ENCODE data around the gene CCDC13. TPM values are rescaled to one million over a fixed set of nuclear protein-coding genes. Genes with fewer than 3 reads are reported as not detected.

The CCDC13 gene
- total and polyA plus RNA-seq, 4 donors, result 0.42 to 2.3 (median 1.0) TPM

- TF ChIP-seq REST (IDR thresholded peaks at IDR 0.05) (no peak), GABPA (IDR thresholded peaks at IDR 0.05 in 1 of 2, conservative IDR thresholded peaks at IDR 0.05 in 1 of 2) (no peak), ZBTB33 (IDR thresholded peaks at IDR 0.05) (no peak), FOXA2 (IDR thresholded peaks at IDR 0.05) (no peak)
Measured at GRCh38 chr3:42723219-42723618, 49.8 kb downstream of the CCDC13 start (continued).

Small RNA genes within 50 kb of the gene (small RNA-seq; reads per million reads assigned to genes)
- gene CCDC13, result not detected

Other genes starting within 250 kb of the CCDC13 start
- 10 to 100 TPM; 19.2 to 48.5 TPM for gene SEC22C, start 191.3 kb downstream of the CCDC13 start, total RNA-seq
- 10 to 100 TPM; 14.5 to 16.3 TPM for gene SEC22C, start 191.3 kb downstream of the CCDC13 start, polyA plus RNA-seq
- gene SS18L2, start 182.4 kb downstream of the CCDC13 start, total RNA-seq, result 10 to 100 TPM; 10.0 to 19.5 TPM
- 10 to 100 TPM; 17.9 to 41.5 TPM for gene SS18L2, start 182.4 kb downstream of the CCDC13 start, polyA plus RNA-seq
- gene NKTR, start 172.6 kb downstream of the CCDC13 start, total RNA-seq, result 10 to 100 TPM; 28.5 to 75.5 TPM
- 10 to 100 TPM in 1 of 2 donors, 1 to 10 TPM in 1; 5.8 to 27.7 TPM for gene NKTR, start 172.6 kb downstream of the CCDC13 start, polyA plus RNA-seq
- gene ZBTB47, start 119.6 kb downstream of the CCDC13 start, total RNA-seq, result 1 to 10 TPM; 2.9 to 7.4 TPM
- gene ZBTB47, start 119.6 kb downstream of the CCDC13 start, polyA plus RNA-seq, result 1 to 10 TPM in 1 of 2 donors, under 1 TPM in 1; 0.42 to 5.5 TPM
- gene KLHL40, start 87.7 kb downstream of the CCDC13 start, total RNA-seq, result not detected
- not detected for gene KLHL40, start 87.7 kb downstream of the CCDC13 start, polyA plus RNA-seq
- gene HHATL, start 70.5 kb downstream of the CCDC13 start, total RNA-seq, result under 1 TPM in 1 of 2 donors, not detected in 1; 0.17 TPM
- not detected for gene HHATL, start 70.5 kb downstream of the CCDC13 start, polyA plus RNA-seq
- gene HIGD1A, start 31.2 kb upstream of the CCDC13 start, total RNA-seq, result 100 to 1,000 TPM; 117 to 234 TPM
- 100 to 1,000 TPM; 256 TPM for gene HIGD1A, start 31.2 kb upstream of the CCDC13 start, polyA plus RNA-seq
- 10 to 100 TPM; 12.5 to 19.3 TPM for gene ACKR2, start 36.2 kb upstream of the CCDC13 start, total RNA-seq
- 1 to 10 TPM; 7.3 to 9.2 TPM for gene ACKR2, start 36.2 kb upstream of the CCDC13 start, polyA plus RNA-seq
- gene CYP8B1, start 102.6 kb upstream of the CCDC13 start, total RNA-seq, result 100 to 1,000 TPM in 1 of 2 donors, 10 to 100 TPM in 1; 21.2 to 490 TPM
- 100 to 1,000 TPM; 218 to 229 TPM for gene CYP8B1, start 102.6 kb upstream of the CCDC13 start, polyA plus RNA-seq
- 1 to 10 TPM; 2.8 to 3.9 TPM for gene ZNF662, start 132.9 kb upstream of the CCDC13 start, total RNA-seq
- 1 to 10 TPM; 2.2 to 2.5 TPM for gene ZNF662, start 132.9 kb upstream of the CCDC13 start, polyA plus RNA-seq
- 10 to 100 TPM in 1 of 2 donors, under 1 TPM in 1; 0.79 to 22.8 TPM for gene GASK1A, start 206.1 kb upstream of the CCDC13 start, total RNA-seq
- 1 to 10 TPM; 4.1 to 5.1 TPM for gene GASK1A, start 206.1 kb upstream of the CCDC13 start, polyA plus RNA-seq

All from liver (tissue), 6 donors.